DMS153 treated with DMSO at 0.1 percent for 48 hours (cell line): Measurements from ENCODE around the gene CDH18.

ENCODE experiments used
- DNase-seq: peaks from one replicate; lab custom pipeline; 2025; ENCODE audit not compliant: unreplicated experiment; lab: John Stamatoyannopoulos, UW

The CDH18 gene

GRCh38 chr5:19928562-19929421, 59.2 kb downstream of the CDH18 start:
- no peak for DNase-seq

DNA sequence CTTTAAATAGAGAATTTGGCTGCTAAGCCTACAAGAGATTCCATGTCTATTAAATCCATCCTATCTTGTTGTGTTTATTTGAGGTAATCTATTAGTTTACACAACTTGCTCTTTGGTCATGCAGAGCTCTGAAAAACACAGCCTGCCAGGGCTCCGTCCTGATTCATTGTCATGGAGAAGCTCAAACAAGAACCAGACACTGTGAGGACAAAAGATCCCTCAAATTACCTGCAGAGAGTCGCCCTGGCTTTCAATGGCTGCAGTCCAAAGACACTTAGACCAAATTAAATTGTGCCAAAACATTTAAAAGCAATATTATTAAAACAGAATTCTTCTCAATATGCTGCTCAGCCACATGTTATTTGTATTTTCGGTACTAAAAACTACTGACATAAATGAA, 60.1 kb downstream of the CDH18 start:
- peak; percentile 89 for DNase-seq

- DNase-seq, result no peak
Observed at GRCh38 chr5:19927170-19927569, 60.8 kb downstream of the CDH18 start.

DNA sequence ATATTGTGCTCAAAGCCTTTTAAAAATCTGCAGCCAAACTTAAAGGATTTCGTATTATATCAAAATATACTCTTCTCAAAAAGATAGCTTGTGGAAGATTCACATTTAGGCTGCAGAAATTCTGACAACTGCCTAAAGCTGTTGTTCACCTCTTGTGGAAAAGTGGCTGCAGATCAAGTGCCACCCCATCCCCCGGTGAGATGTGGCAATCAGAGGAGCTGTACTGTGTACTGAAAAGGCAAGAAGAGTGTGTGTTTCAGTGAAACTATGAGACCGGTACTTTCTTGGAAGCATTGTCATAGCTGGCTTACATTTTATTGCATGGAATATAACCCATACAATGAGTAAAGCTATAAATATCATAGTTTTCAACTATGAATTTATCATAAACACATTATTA, 64.3 kb downstream of the CDH18 start:
- DNase-seq, result no peak

DNA sequence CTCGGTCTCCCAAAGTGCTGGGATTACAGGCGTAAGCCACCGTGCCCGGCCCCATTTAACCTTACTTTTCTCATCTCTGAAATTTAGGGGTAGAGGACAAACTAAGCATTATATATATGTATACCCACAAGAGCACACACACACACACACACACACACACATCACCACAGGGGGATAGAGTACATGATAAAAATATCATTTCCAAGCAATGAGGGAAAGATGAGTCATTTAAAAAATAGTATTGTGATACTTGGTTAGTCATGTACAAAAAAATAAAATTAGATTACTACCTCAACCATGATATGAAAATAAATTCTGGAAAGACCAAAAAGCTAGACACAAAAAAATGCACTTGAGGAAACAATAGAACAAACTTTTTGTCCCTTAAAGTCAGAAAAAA, 67.2 kb downstream of the CDH18 start:
- no peak for DNase-seq

- DNase-seq, result no peak
Observed at GRCh38 chr5:19918780-19919179, 69.2 kb downstream of the CDH18 start.

DNA sequence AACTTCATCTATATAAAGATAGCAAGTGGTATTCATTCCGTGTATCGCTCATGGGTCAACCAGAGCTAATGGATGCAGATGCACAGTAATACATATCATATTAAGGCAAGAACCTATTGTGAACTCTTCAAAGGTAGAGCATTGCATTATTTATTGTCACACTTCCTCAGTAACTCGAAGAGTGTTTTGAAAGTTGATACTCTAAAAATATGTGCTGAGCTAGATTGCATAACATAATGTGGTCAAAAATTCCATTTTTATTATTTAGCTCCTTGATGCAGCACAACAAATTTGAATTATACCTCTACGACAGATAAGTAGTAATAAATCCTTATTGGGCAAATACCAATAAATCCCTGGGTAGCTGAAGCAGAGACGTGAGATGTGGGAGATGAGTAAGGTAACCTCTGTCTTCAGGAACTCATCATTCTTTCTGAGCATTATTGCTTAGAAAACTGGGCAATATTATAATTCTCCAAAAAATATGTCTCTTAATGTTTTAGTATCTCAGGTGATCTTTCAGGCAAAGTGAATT, 70.3 kb downstream of the CDH18 start:
- no peak for DNase-seq

DNA sequence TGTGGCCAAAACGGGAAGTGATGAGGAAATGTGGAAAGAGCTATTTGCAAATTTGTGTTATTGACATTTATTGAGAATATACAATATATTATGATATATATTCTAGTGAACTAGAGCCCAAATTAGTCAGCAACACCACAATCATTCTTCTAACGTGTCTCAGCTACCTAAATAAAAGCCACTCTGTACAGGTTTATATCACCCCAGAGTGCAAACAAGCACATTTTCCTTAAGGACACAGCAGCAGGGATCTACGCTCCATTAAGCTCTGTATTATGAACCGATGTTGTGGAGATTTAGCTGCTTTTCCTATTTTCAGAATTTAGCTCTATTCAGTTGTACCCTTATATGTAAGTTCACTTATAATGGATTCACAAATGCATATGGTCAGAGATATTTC, 77.9 kb downstream of the CDH18 start:
- DNase-seq, result peak; percentile 10

GRCh38 chr5:19904766-19905165, 83.2 kb downstream of the CDH18 start:
- DNase-seq, result no peak

DNA sequence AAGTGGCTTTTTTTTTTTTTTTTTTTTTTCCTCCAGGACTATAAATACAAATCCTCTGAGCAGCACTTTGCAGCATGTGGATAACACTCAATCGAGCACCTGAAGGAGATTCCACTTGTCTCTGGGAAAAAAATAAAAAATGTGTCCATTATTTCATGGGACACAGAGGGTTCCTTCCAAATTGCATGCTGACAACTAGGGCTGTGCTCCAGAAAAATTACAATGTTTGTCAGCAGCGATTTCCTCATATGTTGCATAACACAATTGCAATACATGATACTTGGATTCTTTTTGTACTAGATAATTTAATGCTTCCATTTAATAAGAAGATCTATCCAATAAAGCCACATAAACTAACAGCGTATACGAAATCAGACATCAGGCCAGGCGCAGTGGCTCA, 84.4 kb downstream of the CDH18 start:
- no peak for DNase-seq

DNA sequence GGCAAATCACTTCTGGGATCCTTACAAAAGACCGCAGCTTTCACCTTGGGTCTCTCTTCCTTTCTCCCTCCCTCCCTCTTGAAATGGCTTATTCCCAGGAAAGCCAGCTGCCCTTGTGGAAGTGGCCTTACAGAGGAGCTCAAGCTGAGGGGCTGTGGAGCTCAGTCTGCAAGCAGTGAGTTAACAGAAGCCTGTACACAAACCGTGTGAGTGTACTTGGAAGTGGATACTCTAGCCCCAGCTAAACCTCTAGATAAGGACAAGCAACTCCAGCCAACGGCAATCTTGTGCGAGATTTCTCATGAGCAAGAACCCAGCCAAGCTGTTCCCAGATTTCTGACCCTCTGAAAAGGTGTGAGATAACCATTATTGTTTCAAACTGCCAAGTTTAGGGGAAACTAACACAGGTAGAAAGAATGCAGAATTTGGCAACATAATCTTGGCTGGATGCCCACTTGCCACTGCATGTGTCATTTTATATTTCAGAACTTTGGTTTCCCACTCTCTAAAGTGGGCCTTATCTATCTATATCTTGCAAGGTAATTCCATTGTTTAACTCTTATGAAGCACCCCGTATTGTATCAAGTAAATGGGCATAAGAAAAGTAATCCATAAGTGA, 85.6 kb downstream of the CDH18 start:
- no peak for DNase-seq

- DNase-seq, result no peak
Observed at GRCh38 chr5:19900269-19900668, 87.7 kb downstream of the CDH18 start.

DNA sequence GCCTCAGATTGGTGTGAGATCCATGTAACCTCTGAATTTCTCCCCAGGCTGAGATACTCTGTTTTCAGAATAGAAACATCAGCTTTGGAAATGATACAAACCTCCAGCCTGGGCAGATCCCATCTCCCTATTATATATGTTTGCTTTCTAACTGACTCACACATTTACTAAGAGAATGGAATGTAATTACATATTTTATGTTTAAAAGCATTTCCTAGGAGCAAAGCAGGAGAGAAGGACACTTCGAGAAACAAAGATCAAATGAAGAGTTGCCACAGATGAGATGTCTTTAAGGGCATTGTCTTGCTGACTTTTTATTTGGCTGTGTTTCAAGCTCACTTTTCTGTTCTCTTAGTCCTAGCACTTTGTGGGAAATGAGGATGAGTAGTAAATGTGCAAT, 96.3 kb downstream of the CDH18 start:
- DNase-seq, result no peak

DNA sequence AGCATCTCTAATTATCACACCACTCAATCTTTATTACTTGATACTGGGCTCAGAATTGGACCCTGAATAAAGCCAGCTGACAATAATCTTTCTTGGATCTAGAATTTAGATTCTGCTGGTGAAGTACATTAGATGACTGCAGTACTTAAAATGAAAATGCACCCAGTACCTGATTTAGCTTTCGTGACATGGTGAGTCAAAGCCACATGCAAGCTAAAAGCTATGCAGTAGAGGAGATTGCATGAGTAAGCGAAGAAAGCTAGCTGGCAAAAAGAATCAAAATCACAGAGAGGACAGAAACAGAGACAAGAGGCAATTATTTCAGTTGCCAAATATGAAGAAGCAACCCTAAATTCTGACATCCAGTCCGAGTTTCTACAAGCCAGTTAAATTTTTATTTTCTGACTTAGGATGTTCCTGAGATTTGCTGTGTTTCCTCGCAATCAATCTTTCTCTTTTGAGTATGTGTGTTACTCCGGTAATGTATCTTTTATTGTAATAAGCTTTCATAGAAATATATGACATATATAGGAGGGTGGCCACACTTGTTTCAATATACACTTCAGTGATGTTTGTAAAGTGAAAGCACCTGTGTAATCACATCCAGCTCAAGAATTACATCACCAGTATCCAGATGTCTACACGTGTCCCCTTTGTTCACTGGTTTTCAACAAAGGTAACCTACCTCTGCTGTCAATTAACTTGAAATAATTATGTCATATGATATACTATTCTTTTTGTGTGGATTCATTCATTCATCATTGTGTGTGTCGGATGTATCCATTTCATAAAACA, 101.7 kb downstream of the CDH18 start:
- DNase-seq, result no peak

- DNase-seq, result no peak
Observed at GRCh38 chr5:19885040-19885824, 102.8 kb downstream of the CDH18 start.

DNA sequence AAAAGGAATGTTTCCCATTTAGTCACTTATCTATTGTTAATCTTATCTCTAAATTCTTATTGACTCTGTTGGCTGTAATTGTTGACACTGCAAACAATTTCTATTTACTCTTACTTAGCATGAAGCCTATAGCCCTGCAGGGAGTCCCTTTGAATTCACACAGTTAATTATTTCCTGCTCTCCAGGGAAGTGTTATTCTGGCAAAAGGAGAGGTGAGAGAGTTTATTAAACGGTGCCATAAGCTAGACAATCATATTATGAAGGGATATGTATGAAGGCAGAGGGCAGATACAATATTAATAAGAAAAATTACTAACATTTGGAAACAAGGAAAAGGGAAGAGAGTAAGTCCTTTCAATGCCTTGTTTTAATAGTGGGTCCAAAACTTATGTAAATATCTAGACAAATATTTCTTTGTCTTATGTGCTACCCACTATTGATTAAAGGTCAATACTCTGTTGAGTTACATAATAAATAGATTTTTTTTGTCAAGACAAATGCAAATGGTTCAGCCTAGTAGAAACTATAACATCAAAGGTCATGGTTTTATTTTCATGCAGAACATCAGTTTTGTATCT, 107.1 kb downstream of the CDH18 start:
- DNase-seq, result peak; percentile 98

DNA sequence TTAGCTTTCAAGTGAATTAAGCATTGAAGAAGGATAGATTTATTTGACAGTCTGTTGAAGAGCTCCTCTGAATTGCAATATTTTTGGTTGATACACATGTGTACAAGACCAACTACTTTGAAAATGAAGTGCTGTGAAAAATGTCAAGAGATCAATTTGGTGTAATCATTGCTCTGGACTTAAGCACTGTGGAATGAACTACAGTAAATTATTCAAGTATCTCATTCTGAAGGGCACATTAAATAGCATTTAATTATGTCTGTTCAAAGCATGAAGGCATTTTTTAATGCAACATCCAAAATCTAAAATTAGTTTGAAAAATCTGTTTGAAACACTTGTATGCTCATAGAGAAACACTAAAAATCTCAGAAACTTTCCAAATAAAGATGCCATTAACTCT, 107.5 kb downstream of the CDH18 start:
- no peak for DNase-seq

- no peak for DNase-seq
Observed at GRCh38 chr5:19874811-19875210, 113.2 kb downstream of the CDH18 start.

GRCh38 chr5:19866090-19866450, 121.9 kb downstream of the CDH18 start:
- no peak for DNase-seq

GRCh38 chr5:19865336-19866089, 122.5 kb downstream of the CDH18 start:
- no peak for DNase-seq
